Middle frontal gyrus (tissue), 1 donor: Measurements from ENCODE around the gene KRTAP1-4.
"Not testable (repeated sequence)": the region's sequence is repeated elsewhere in the genome, so short reads cannot be mapped to it uniquely, and the experiment has no call there.

Source experiments
- DNase-seq: peaks from one replicate; pipeline ENCODE4 v3.0.0-alpha.2; 2015; ENCODE audit warnings: low spot score; ENCODE audit errors: extremely low spot score

The KRTAP1-4 gene

GRCh38 chr17:41048441-41048840 lies 18.4 kb upstream of the KRTAP1-4 start:
- DNase-seq = no peak

- not testable (repeated sequence) for DNase-seq
Observed at GRCh38 chr17:41046735-41047465, 16.9 kb upstream of the KRTAP1-4 start, which contains the start of gene KRTAP2-1. Gene KRTAP2-1, minus strand, starts transcription at chr17:41047316. Its CDS starts 49 bp downstream, at chr17:41047267.

DNA sequence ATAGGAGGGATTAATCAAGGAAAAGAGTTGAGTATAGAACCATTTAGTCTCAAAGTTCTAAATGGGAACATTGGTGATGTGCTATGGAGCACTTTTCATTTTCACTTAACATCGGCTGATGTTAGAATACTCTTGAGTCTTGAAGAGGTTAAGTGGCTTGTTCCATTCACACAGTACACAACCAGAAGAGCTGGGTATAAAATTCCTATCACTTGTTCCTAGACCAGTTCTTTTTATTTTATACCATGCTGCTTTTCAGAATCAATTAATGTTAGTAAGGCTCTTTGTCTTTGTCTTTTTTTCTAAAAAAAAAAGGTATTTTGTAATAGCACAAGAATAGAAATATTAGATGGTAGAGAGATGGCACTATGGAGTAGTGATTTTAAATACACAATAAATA lies 13.0 kb upstream of the KRTAP1-4 start:
- no peak for DNase-seq

GRCh38 chr17:41040783-41041571 lies 11.0 kb upstream of the KRTAP1-4 start, which contains the start of gene KRTAP1-1:
Gene KRTAP1-1, minus strand, starts transcription at chr17:41041450. Its CDS starts 53 bp downstream, at chr17:41041397.
- DNase-seq = not testable (repeated sequence)

- no peak for DNase-seq
Observed at GRCh38 chr17:41037853-41038350, 7.9 kb upstream of the KRTAP1-4 start.

GRCh38 chr17:41034346-41034935 lies 4.4 kb upstream of the KRTAP1-4 start, which contains the start of gene KRTAP1-3:
Gene KRTAP1-3, minus strand, starts transcription at chr17:41034874. Its CDS starts 53 bp downstream, at chr17:41034821.
- not testable (repeated sequence) for DNase-seq

DNA sequence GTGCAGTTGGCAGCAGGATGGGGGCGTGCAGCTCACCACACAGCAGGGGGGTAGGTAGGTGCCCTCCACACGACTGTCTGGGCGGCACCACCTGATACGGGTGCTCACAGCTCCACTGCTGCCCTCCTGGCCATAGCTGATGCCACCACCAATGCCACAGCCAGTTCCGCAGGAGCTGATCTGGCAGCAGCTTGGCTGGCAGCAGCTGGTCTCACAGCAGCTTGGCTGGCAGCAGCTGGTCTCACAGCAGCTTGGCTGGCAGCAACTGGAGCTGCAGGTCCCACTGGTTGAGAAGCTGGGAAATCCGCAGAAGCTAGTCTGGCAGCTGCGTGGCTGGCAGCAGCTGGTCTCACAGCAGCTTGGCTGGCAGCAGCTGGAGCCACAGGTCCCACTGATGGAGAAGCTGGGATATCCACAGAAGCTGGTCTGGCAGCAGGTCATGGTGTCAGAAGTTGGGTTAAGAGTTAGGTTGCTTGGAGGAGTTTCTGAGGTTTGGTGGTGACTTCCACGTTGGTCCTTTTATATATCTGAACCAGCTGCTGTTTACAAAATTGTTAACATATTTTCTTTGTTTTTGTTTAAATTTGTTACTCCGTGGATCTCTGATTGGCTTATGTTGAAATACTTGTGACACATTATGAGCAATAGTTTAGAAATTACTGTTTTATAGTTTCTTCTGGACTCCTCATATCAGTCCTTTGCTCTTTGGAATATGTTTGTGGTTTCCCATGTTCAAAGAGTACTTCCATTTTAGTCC lies 3.1 kb downstream of the KRTAP1-4 start, which contains the start of gene KRTAP1-5:
TSS of gene KRTAP1-5 (minus strand) at position 494 of the 757 bp plus-strand sequence. CDS start at position 441, 53 bp downstream.
- DNase-seq = no peak

DNA sequence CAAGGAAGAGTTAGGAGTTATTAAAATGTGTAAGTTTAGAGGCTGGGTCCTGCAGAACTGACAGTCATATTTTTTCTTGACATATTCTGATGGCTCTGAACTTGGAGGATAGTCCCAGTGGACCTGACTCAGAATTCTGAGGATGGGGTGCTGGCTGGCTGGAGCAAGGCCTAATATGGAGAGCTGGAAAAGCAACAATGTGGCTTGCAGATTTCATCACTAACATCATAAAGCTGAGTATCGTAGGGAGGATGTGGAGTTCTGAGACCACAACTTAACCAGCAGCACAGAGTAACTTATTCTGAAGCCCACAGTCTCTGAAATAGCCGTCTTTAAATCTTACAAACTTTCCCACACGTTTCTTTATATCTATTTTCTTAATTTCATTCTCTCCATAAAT lies 5.3 kb downstream of the KRTAP1-4 start:
- no peak for DNase-seq

DNA sequence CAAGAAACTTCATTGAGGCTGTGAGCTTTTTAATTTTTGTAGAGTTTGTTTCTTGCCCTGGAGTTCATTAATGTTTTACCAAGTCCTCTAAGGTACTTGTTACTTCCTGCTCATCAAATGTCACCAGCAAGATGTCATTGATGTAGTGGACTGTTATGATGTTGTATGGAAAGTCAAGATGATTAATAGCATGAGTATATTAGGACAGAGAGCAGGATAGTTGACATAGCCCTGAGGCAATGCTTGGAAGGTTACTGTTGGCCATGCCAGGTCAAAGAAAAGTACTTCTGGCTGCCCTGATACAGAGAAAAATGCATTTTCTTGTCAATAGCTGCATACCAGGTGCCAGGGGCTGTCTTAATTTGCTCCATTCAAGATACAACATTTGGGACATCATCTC lies 9.7 kb downstream of the KRTAP1-4 start:
- no peak for DNase-seq

- no peak for DNase-seq
Observed at GRCh38 chr17:41019415-41019814, 10.6 kb downstream of the KRTAP1-4 start.

- DNase-seq = no peak
Observed at GRCh38 chr17:41018541-41018940, 11.5 kb downstream of the KRTAP1-4 start.

GRCh38 chr17:41016578-41017215 lies 13.3 kb downstream of the KRTAP1-4 start:
- no peak for DNase-seq

DNA sequence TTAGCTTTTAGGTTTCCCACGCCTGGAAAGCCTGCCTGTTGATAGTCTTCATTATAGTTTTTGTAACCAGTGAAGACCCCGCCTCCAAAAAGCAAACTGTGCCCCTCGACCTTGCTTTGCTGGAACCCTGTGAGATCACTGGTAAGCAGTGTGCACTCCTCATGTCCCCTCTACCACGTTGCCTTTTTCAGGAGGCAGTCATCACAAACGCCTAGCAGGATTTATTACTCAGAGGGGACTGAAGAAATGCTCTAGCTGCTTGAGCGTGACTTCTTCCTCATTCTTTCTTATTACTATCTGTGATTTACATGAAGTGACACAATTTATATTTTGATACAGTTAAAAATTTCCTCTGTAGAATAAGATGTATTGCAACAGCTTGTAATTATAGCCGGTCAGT lies 14.5 kb downstream of the KRTAP1-4 start:
- DNase-seq = no peak

GRCh38 chr17:41013606-41014005 lies 16.4 kb downstream of the KRTAP1-4 start:
- no peak for DNase-seq

DNA sequence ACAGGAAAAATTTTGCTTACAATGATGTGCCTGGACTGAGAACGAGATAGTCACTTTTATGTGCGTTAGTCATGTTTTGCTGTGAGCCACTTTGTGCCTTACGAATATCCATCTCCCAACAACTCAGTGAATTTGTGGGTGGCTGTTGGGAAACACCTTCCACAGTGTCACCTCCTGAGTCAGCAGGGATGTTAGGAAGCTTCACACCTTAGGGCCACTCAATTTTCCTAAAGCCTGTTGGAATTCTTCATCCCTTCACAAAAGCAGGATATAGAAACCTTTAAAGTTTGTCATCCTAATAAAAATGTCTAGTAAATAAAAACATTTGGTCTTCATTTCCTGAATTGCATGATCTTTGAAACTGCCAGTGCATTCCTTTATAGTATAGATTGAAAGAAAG lies 16.8 kb downstream of the KRTAP1-4 start:
- no peak for DNase-seq

GRCh38 chr17:41012326-41013120 lies 17.5 kb downstream of the KRTAP1-4 start:
- DNase-seq = no peak

DNA sequence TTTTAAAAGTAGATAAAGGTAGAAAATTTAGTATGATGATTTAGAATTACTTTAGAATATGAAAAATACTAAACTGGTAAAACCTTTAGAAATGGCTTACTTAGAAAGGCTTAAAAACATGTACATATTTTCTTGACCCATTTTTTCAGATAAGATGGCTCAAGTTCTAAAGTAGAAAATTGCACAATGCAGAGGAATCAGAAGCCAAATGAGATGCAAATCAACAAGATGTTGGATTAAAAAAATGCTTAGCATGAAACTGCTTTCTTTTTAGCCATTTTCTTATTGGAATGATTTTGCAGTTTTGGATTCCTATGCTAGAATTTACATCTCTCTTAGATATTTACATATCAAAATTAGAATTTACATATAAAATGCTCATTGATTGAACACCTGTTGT lies 19.6 kb downstream of the KRTAP1-4 start:
- DNase-seq = no peak

- no peak for DNase-seq
Observed at GRCh38 chr17:41009936-41010335, 20.1 kb downstream of the KRTAP1-4 start.

DNA sequence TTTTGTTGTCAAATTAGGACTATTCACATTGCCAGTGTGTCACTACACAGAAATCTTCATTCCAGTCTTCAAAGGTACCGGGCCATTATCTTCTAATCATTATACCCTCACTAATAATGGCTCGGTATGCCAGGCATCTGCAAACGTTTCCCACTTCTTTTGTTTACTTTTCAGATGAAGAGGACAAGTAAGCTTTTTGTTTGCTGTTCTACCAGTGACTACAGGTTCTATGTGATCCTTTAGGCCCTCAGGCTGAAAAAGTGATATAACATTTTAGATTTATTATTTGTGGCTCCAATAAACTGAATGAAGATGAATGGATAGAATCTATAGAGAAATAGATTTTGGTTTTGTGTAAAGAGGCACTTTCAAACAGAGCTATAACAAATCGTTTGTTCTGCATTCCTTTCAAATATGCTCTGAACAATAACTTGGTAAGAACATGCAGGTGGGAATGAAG lies 20.7 kb downstream of the KRTAP1-4 start:
- no peak for DNase-seq
